Tibial artery (tissue), 4 donors: ENCODE results near the gene MGAT5B.

Source experiments
- DNase-seq, 2 donors: peaks; one replicate each; pipeline ENCODE4 v3.0.0-alpha.2; 2019
- H3K27ac ChIP-seq, 2 donors: fragments of 200-600 bp; sonication (generic) in 1 of 2; 1 replicate in 1 of 2; 2 replicates in 1 of 2; pipeline ENCODE4 v1.5.1; 2018 to 2019; ENCODE audit warnings: mild to moderate bottlenecking in 1 of 2
- H3K27me3 ChIP-seq, 2 donors: fragments of 200-600 bp; sonication (generic) in 1 of 2; one replicate each; pipeline versions ENCODE4 v1.5.1 to v1.6.0; 2016 to 2019
- H3K36me3 ChIP-seq, 3 donors: fragments of 200-600 bp; sonication (generic) in 2 of 3; one replicate each; pipeline ENCODE4 v1.5.1; 2016 to 2019; ENCODE audit warnings: mild to moderate bottlenecking in 2 of 3
- H3K4me1 ChIP-seq, 4 donors: fragments of 200-600 bp; sonication (generic) in 2 of 4; 1 replicate in 3 of 4; 2 replicates in 1 of 4; pipeline ENCODE4 v1.5.1; 2016 to 2019
- H3K4me3 ChIP-seq, 2 donors: fragments of 200-600 bp; sonication (generic) in 1 of 2; 1 replicate in 1 of 2; 2 replicates in 1 of 2; pipeline ENCODE4 v1.5.1; 2018 to 2019; ENCODE audit warnings: mild to moderate bottlenecking in 2 of 2
- H3K9me3 ChIP-seq, 3 donors: fragments of 200-600 bp; sonication (generic) in 1 of 3; one replicate each; pipeline ENCODE4 v1.5.1; 2016 to 2019
- CTCF ChIP-seq, 2 experiments: fragments of 200-600 bp in 1 of 2; fragments of 450-650 bp in 1 of 2; IDR thresholded peaks; one replicate each; pipeline ENCODE4 v1.5.1; 2017 to 2019; ENCODE audit warnings: antibody characterized with exemption in 2 of 2, mild to moderate bottlenecking in 1 of 2, moderate library complexity in 1 of 2
- intact Hi-C: fragments of 100-400 bp; cut with DNase I; formaldehyde crosslinking; loops from one replicate; pipeline ENCODE4 v1.15.0; 2023; ENCODE audit warnings: low total_unique reads

The MGAT5B gene

GRCh38 chr17:76903631-76904030, 35.4 kb downstream of the MGAT5B start:
- Histone ChIP-seq H3K27ac (no peak overlapping the region), H3K27me3 (peaks cover 0 to 59% of the 10 kb centered on the region in 2 donors), H3K36me3 (no peaks in the 10 kb centered on the region), H3K4me1 (peaks cover 0 to 7% (median 0%) of the 10 kb centered on the region in 4 donors), H3K9me3 (no peaks in the 10 kb centered on the region), H3K4me3 (no peak overlapping the region)
- no peak for DNase-seq
- intact Hi-C loops = no loop called here
- TF ChIP-seq CTCF (IDR thresholded peaks at IDR 0.05) = no peak

GRCh38 chr17:76904116-76904515, 35.9 kb downstream of the MGAT5B start:
- H3K9me3 ChIP-seq = no peaks in the 10 kb centered on the region
- intact Hi-C loops = no loop called here
- DNase-seq = no peak

GRCh38 chr17:76905036-76905435, 36.8 kb downstream of the MGAT5B start:
- Histone ChIP-seq H3K4me3 (no peak overlapping the region), H3K27ac (no peak overlapping the region), H3K36me3 (no peaks in the 10 kb centered on the region), H3K27me3 (peaks cover 0 to 48% of the 10 kb centered on the region in 2 donors), H3K9me3 (no peaks in the 10 kb centered on the region), H3K4me1 (peaks cover 0 to 7% (median 0%) of the 10 kb centered on the region in 4 donors)
- DNase-seq = no peak
- intact Hi-C loops = no loop called here
- no peak for TF ChIP-seq CTCF (IDR thresholded peaks at IDR 0.05)

More at GRCh38 chr17:76904116-76904515, 35.9 kb downstream of the MGAT5B start:
- peaks cover 0 to 55% of the 10 kb centered on the region in 2 donors for H3K27me3 ChIP-seq
- no peak overlapping the region for H3K4me3 ChIP-seq
- no peak for TF ChIP-seq CTCF (IDR thresholded peaks at IDR 0.05)
- no peaks in the 10 kb centered on the region for H3K36me3 ChIP-seq
- H3K4me1 ChIP-seq = peaks cover 0 to 7% (median 0%) of the 10 kb centered on the region in 4 donors
- no peak overlapping the region for H3K27ac ChIP-seq

- TF ChIP-seq CTCF (IDR thresholded peaks at IDR 0.05) = no peak
- no peaks in the 10 kb centered on the region for H3K36me3 ChIP-seq
- H3K4me3 ChIP-seq = no peak overlapping the region
- peaks cover 0 to 7% (median 0%) of the 10 kb centered on the region in 4 donors for H3K4me1 ChIP-seq
- DNase-seq = no peak
- no peak overlapping the region for H3K27ac ChIP-seq
- intact Hi-C loops = no loop called here
- peaks cover 0 to 56% of the 10 kb centered on the region in 2 donors for H3K27me3 ChIP-seq
- no peaks in the 10 kb centered on the region for H3K9me3 ChIP-seq
Observed at GRCh38 chr17:76905836-76906235, 37.6 kb downstream of the MGAT5B start.

- H3K27me3 ChIP-seq = peaks cover 0 to 62% of the 10 kb centered on the region in 2 donors
- TF ChIP-seq CTCF (IDR thresholded peaks at IDR 0.05) = no peak
- no peak overlapping the region for H3K27ac ChIP-seq
- H3K4me3 ChIP-seq = no peak overlapping the region
- no peaks in the 10 kb centered on the region for H3K9me3 ChIP-seq
- DNase-seq = no peak
- intact Hi-C loops = no loop called here
- H3K36me3 ChIP-seq = no peaks in the 10 kb centered on the region
- peaks cover 0 to 6% (median 0%) of the 10 kb centered on the region in 4 donors for H3K4me1 ChIP-seq
Observed at GRCh38 chr17:76906463-76906862, 38.3 kb downstream of the MGAT5B start.

GRCh38 chr17:76907352-76907751, 39.1 kb downstream of the MGAT5B start:
- Histone ChIP-seq H3K4me1 (no peaks in the 10 kb centered on the region), H3K27me3 (peaks cover 0 to 66% of the 10 kb centered on the region in 2 donors), H3K36me3 (no peaks in the 10 kb centered on the region), H3K27ac (no peak overlapping the region), H3K4me3 (no peak overlapping the region), H3K9me3 (no peaks in the 10 kb centered on the region)
- TF ChIP-seq CTCF (IDR thresholded peaks at IDR 0.05) = no peak
- no peak for DNase-seq
- intact Hi-C loops = no loop called here
